ENCODE results near the gene LACC1. TPM values are rescaled to one million over a fixed set of nuclear protein-coding genes. Genes with fewer than 3 reads are reported as not detected.

The LACC1 gene
- total RNA-seq, 1 donor, result 22.9 TPM

GRCh38 chr13:43848001-43848649 lies 31.6 kb upstream of the LACC1 start:
- TF ChIP-seq CTCF (IDR thresholded peaks at IDR 0.05; ENCODE audit: insufficient read depth, low read length), result no peak
- H3K4me3 ChIP-seq (ENCODE audit: low read depth, low read length), result no peak overlapping the region
- DNase-seq (ENCODE audit: low read depth), result peak; percentile 96

DNA sequence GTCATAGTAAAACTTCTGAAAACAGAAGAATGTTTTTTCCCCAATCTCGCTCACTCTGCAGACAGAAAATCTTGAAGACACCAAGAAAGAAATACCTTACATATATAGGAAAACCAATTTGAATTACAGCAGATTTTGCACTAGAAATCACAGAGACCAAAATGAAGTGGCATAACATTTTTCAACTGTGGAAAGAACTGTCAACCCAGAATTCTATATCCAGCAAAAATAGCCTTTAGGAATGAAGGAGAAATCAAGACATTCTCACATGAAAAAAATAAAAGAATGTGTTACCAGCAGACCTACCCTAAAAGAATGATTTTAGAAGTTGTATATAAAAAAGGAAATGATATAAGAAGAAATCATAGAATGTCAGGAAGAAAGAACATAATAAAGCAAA lies 28.8 kb upstream of the LACC1 start:
- TF ChIP-seq CTCF (IDR thresholded peaks at IDR 0.05; ENCODE audit: insufficient read depth, low read length), result no peak
- no peak overlapping the region for H3K4me3 ChIP-seq (ENCODE audit: low read depth, low read length)
- DNase-seq (ENCODE audit: low read depth), result no peak

DNA sequence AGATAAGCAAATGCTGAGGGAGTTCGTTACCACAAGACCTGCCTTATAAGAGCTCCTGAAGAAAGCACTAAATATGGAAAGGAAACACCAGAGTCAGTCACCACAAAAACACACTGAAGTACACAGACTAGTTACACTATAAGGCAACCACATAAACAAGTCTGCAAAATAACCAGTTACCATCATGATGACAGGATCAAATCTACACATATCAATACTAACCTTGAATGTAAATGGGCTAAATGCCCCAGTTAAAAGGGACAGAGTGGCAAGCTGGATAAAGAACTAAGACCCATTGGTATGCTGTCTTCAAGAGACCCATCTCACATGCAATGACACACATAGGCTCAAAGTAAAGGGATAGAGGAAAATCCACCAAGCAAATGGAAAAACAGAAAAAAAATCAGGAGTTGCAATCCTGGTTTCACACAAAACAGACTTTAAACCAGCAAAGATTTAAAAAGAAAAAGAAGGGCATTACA lies 26.7 kb upstream of the LACC1 start:
- TF ChIP-seq CTCF (IDR thresholded peaks at IDR 0.05; ENCODE audit: insufficient read depth, low read length), result no peak
- H3K4me3 ChIP-seq (ENCODE audit: low read depth, low read length), result no peak overlapping the region
- no peak for DNase-seq (ENCODE audit: low read depth)

GRCh38 chr13:43861863-43862262 lies 17.8 kb upstream of the LACC1 start:
- no peak for TF ChIP-seq CTCF (IDR thresholded peaks at IDR 0.05; ENCODE audit: insufficient read depth, low read length)
- H3K4me3 ChIP-seq (ENCODE audit: low read depth, low read length), result no peak overlapping the region
- no peak for DNase-seq (ENCODE audit: low read depth)

- TF ChIP-seq CTCF (IDR thresholded peaks at IDR 0.05; ENCODE audit: insufficient read depth, low read length), result no peak
- H3K4me3 ChIP-seq (ENCODE audit: low read depth, low read length), result no peak overlapping the region
- no peak for DNase-seq (ENCODE audit: low read depth)
These were observed 14.8 kb upstream of the LACC1 start for GRCh38 chr13:43864921-43865320.

- no peak for TF ChIP-seq CTCF (IDR thresholded peaks at IDR 0.05; ENCODE audit: insufficient read depth, low read length)
- DNase-seq (ENCODE audit: low read depth), result peak; percentile 82
These were observed 13.8 kb upstream of the LACC1 start for GRCh38 chr13:43865892-43866291.

GRCh38 chr13:43872181-43872580 lies 7.5 kb upstream of the LACC1 start:
- no peak overlapping the region for H3K4me3 ChIP-seq (ENCODE audit: low read depth, low read length)
- DNase-seq (ENCODE audit: low read depth), result peak; percentile 54
- TF ChIP-seq CTCF (IDR thresholded peaks at IDR 0.05; ENCODE audit: insufficient read depth, low read length), result no peak

More at GRCh38 chr13:43865892-43866291, 13.8 kb upstream of the LACC1 start:
- no peak overlapping the region for H3K4me3 ChIP-seq (ENCODE audit: low read depth, low read length)
